Epithelial cell of proximal tubule (primary cell): ENCODE measurements around the gene MCM3. TPM values are rescaled to one million over a fixed set of nuclear protein-coding genes. Genes with fewer than 3 reads are reported as not detected.

Experiments used
- DNase-seq: peaks from one replicate; pipeline ENCODE4 v3.0.0-alpha.2; 2011; ENCODE audit warnings: low read depth
- H3K4me3 ChIP-seq: 2 replicates; pipeline ENCODE4 v1.5.1; 2011; ENCODE audit warnings: low read depth, mild to moderate bottlenecking, low read length
- CTCF ChIP-seq: conservative IDR thresholded peaks from 2 replicates; pipeline ENCODE4 v1.5.1; 2012; ENCODE audit warnings: low read depth, mild to moderate bottlenecking, low read length
- total RNA-seq: library from RNA; depleted of rRNA; stranded (reverse); fragments of >200 nt; gene quantifications from 2 replicates; pipeline ENCODE4 v1.2.3, GENCODE V29; 2015

The MCM3 gene
- total RNA-seq, 1 donor from 2014 or later: 137 TPM

- DNase-seq: no peak
- no peak overlapping the region for H3K4me3 ChIP-seq
- no peak for TF ChIP-seq CTCF
These were observed 41.2 kb downstream of the MCM3 start for GRCh38 chr6:52243282-52243893.

GRCh38 chr6:52241819-52242218 lies 42.7 kb downstream of the MCM3 start:
- TF ChIP-seq CTCF: no peak
- DNase-seq: no peak
- H3K4me3 ChIP-seq: no peak overlapping the region

- H3K4me3 ChIP-seq: no peak overlapping the region
- peak; percentile 82 for TF ChIP-seq CTCF
- peak; percentile 38 for DNase-seq
These were observed 50.3 kb downstream of the MCM3 start for GRCh38 chr6:52233975-52234823.

GRCh38 chr6:52233005-52233404 lies 51.5 kb downstream of the MCM3 start:
- no peak for TF ChIP-seq CTCF
- DNase-seq: no peak
- no peak overlapping the region for H3K4me3 ChIP-seq

- no peak overlapping the region for H3K4me3 ChIP-seq
- TF ChIP-seq CTCF: no peak
- no peak for DNase-seq
These were observed 53.0 kb downstream of the MCM3 start for GRCh38 chr6:52231406-52232127.

- TF ChIP-seq CTCF: no peak
- H3K4me3 ChIP-seq: no peak overlapping the region
- DNase-seq: no peak
These were observed 53.9 kb downstream of the MCM3 start for GRCh38 chr6:52230685-52231084.
